HG03108 (cell line): ENCODE measurements around the gene FNDC3B.

Source experiments
- ATAC-seq: cut with Tn5 transposase; IDR thresholded peaks from one replicate; pipeline ENCODE4 v1.9.1; 2021; ENCODE audit warnings: moderate library complexity; ENCODE audit not compliant: unreplicated experiment

FNDC3B gene

DNA sequence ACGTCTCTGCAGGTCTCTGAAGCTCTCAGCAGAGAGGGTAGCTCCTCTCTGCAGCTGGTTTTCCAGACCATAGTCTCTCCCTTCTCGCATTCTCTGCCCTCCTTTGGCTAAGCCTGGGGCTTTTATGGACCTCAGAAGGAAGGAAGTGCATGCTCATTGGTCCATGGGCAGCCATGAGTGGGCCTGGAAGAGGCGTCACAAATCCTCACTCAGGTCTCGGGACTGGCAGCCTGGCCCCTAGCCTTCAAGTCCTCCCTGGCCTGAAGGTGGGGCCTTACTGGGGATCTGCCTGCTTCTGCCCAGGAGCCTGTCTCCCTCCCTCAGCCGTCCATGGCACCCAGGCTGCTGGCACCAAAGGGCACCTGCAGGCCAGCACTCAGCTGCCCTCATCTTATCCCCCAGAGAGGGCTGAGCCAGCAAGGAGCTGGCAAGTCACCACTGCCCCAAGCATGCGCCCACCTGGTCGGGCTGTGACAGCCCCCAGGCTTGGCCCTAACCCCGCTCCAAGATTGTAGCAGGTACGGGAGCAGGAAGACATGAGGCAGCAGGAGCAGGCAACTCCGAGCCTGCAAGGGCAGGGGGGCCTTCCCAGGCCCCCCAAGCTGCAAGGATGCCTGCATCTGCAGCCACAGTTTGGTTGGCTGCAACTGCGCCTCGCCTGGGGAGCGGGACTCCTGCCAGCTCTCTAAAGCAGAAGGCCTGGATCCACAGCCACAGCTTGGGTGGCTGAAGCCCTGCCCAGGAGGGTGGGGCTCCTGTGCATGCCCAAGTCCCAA is 371.5 kb downstream of the FNDC3B start:
- no peak for ATAC-seq

DNA sequence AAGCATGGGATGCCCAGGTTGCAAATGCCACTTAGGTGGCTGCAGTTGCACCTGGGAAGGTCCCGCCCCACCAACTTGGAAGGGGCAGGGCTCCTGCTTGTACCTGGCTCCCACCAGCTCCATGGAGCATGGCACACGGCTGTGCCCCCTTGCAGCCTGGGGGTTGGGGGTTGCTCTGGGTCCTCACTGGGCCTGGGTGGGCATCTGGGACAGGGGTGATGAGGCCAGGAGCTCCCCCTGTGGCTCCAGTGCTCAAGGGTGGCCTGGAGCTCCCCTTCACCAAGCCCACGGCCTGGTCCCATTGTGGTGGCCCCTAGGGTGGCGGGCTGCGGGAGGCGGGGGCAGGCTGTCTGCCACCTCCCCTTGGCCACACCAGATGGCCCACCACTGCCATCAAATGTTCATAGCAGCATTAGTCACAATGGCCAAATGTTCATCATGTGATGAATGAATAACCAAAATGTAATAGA is 372.1 kb downstream of the FNDC3B start:
- ATAC-seq = no peak

DNA sequence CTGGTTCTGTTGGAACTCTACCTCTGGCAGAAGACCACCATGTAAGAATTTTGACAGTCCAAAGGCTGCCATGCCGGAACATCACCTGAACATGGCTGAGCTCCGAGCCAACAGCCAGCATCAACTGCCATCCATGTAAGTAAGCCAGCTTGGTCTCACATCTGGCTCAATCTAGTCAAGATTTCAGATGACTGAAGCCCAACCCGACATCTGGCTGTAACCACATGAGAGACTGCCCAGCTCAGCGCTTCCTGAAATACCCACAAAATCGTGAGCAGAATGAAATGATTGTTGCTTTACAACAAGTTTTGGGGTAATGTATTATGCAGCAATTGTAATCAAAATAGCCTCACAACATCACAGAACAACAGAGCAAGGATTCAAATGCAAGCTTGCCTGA is 375.9 kb downstream of the FNDC3B start:
- ATAC-seq = no peak

DNA sequence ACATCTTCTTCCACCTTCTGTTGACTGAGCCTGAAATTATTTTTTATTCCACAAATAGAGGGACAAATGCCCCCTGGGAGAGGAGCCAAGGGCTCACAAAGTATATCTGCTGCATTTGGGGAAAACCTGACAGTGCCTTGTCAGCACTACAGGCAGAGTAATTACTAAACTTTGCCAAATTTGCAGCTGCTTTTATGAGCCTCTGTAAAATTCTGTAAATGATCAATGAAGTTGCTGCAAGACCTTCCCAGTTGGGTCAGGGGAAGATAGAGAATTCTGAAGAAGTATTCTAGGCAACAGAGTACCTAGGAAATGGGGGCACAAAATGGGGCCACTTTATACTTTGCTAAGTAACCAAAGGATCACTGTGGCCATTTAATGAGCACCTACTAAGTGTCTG is 398.3 kb downstream of the FNDC3B start:
- ATAC-seq = no peak

DNA sequence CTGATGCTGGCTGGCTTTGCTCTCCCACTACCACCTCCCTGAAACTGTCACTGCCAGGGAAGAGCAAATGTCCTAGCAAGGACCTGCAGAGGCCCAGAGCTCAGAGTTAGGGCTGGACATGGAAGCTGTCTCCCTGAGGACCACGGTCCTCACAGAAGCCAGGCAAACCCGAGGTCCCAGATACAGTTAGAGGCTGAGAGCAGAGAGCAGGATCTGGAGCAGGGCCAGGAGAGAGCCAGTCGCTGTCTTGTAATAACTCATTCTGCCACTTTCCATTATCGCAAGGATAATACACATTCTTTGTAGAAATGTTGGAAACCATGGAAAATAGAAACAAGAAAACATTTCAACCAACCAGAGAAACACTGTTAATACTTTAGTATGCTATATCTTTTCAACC is 398.8 kb downstream of the FNDC3B start:
- ATAC-seq = no peak

DNA sequence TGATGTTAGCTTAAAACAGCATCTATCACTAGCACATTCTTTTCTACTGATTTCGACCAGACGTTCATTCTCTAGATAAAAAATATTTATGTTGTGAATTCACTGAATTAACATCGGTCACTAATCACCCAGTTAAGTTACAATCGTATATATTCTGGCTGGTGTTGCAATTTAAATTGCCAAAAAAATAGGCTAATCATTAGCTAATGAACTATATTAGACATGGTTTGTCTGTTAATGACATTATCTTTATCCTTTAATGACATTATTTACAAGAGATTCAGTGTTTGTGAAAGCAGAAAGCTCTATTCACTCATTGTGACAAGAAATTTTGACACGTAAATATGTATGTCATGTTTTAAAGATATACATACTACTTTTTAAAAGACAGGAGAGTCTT is 402.2 kb downstream of the FNDC3B start:
- ATAC-seq = no peak

DNA sequence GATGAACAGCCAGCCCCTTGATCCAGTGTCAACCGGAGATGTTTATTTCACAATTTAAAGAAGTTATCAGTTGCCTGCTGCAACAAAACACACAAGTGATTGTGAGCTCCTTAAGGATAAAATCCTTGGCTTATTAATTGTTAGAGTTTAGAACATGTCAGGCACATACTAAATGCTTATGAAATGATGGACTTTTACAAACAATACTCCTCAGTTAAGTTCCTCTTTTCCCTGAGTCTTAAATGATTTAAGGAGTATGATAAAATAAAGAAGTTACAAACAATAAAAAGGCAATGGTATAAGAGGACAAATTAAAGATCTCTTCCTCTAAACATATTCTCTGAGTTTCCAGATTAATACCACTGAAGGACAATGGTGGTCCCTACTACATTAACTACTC is 403.2 kb downstream of the FNDC3B start:
- ATAC-seq = no peak

DNA sequence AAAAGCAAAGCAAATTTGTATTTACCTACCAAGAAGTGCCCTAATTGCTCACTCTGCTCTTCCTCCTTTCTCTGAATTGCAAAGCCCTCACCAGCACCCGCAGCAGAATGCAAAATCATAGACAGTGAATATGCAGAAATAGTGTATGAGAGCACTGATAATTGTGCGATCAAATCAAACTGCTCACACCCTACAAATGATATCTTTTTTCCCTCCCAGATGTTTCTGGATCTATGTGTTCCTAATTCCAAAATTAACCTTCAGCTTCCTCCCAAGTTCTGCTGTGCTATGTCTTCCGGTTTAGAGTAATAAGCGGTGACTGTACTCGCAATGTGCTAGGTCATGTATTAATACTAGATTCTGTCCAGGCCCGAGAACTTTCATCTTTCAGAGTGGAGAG is 405.4 kb downstream of the FNDC3B start:
- ATAC-seq = no peak

DNA sequence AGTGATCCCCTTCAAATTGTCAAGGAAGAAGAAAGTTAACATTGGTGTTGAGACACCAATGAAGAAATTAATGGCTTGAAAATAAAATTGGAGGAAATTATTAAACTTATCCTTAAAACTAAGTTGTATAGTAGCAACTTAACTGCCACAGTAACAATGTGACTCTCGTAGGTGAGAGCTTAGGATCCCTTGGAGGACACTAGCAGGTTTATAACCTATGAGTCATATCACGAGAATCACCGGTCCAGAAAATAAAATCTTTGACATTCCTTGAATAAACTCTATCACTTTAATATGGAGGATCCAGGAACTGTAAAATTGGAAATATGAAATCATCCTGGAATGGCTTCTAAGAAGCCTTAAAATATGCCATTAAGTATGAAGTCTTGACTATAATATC is 406.8 kb downstream of the FNDC3B start:
- no peak for ATAC-seq

DNA sequence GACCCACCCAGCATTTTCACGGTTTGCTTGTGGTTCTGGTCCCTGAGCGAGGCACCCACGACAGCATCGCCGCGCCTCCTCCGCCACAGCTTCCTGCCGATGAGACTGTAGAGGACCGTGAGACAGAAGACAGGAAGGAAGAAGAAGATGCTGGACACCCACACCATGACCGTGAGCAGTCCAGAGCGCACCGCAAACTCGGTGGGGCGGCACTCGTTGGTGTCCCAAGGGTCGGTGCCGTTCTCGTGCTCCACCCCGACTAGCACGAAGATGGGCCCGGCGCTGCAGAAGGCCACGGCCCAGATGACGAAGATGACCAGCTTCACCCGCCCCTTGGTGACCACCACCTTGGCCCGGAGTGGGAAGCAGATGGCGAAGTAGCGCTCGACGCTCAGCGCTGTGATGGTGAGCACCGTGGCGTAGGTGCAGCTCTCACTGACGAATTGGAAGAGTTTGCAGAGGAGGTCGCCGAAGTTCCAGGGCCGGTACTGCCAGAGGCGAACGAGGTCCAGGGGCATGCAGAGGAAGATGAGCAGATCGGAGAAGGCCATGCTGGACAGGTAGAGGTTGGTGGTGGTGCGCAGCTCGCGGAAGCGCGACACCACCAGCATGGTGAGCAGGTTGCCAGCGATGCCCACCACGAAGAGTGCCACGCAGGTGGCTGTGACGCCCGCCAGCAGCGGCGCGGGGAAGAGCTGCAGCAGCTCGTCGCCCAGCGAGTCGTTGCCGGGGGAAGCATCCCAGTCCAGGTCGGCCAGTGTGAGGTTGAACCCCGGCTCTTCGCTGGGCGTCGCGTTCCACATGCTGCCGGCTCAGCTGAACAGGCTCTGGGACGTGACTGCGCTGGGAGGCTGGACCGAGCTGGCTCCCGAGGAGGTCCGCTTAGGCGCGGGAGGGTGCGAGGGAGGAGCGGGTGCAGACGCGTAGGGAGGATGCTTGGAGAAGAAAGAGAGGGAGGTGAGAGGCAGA is 408.5 kb downstream of the FNDC3B start, which contains the start of gene GHSR:
Gene GHSR (minus strand): TSS at position 846 of the 969 bp plus-strand sequence. CDS start 43 bp downstream, at position 803.
- ATAC-seq = no peak

DNA sequence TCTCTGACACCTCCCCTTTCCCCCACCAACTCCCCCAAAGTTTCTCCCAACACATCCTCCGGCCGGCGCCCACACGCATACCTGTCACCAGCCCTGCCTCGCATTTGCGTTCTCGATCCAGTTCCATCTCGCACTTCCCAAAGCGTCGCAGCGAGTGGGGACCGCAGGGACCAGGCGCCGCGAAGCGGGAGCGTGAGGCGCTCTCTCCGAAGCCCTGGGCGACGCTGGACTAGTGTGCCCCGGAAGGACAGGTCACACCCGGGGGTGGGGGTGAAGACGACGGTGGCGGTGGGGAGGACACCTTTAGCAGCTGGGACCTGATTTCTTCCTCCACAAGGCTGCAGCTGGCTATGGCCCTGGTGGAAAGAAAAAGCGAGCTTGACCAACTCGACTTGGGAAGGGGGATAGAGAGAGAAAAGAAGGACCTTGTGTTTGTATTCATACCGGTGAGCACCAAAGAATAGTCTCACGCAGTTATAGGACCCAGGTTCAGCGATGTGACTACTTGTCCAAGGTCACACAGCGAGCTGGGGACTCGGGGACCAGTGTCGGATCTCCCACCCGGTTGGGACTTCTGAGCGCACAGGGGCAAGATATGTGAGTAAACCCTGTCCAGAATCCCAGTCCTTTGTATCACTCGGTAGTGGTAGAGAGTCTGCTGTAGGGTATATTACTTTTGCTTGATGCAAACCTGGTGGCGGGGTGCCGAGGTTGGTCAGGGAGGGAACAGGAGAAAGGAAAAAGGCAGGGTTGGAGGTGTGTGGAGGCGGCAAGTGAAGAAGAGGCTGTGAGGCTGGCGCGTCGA is 409.5 kb downstream of the FNDC3B start:
- ATAC-seq = no peak

DNA sequence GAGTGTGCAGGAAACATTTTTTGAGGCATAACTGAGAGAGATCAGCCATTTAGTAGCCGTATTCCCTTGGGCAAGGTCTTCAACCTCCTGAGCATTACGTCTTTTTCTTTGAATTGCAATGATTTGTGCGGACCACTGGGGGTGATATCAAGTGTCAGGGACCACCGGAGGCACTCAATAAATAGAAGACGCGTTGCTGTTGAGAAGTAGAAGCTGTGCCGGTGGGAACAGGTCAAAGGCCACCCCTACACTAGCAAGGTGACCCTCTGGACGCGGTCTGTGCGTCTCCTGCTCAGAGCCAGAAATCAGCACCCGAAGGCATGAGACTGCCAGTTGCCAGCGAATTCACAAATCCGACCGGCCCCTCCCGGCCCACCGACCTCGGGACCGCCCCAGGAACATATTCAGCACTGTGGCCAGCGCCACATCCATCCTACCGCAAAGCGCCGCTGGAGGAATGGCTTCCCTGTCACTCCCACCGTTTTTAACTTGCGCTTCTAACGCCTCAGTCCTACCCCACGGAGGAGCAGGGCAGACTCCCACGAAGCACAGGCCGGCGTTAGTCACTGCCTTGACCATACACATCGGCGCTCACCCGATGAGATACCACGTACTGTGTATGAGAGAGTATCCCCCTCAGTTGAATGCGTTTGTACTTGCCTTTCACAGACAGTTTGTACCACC is 410.2 kb downstream of the FNDC3B start:
- ATAC-seq = no peak
